GM23338 (cell line): ENCODE measurements around the gene DPF1. TPM values are rescaled to one million over a fixed set of nuclear protein-coding genes. Genes with fewer than 3 reads are reported as not detected.

Source experiments
- ATAC-seq: fragments of 200-7000 bp; cut with Tn5 transposase; 3 replicates; pipeline ENCODE4 v1.9.1; 2020
- DNase-seq: peaks from one replicate; pipeline ENCODE4 v3.0.0-alpha.2; 2015; ENCODE audit warnings: low spot score
- H2AFZ ChIP-seq: fragments of 200-600 bp; sonication (generic); 2 replicates; pipeline ENCODE4 v1.8.0; 2016; ENCODE audit warnings: antibody characterized with exemption, mild to moderate bottlenecking, moderate library complexity
- H3F3A ChIP-seq: fragments of 200-600 bp; sonication (generic); replicated peaks from 2 replicates; pipeline ENCODE4 v1.8.0; 2017; ENCODE audit warnings: antibody characterized with exemption, mixed run types, low read depth
- H3K27ac ChIP-seq: fragments of 200-600 bp; sonication (generic); 2 replicates; pipeline ENCODE4 v1.6.1; 2016; ENCODE audit warnings: low read depth
- H3K27me3 ChIP-seq: fragments of 200-600 bp; sonication (generic); 2 replicates; pipeline ENCODE4 v1.8.0; 2016; ENCODE audit warnings: mild to moderate bottlenecking, mixed run types, moderate library complexity; ENCODE audit not compliant: insufficient read depth
- H3K36me3 ChIP-seq: fragments of 200-600 bp; sonication (generic); 2 replicates; pipeline ENCODE4 v1.8.0; 2016; ENCODE audit warnings: mild to moderate bottlenecking; ENCODE audit not compliant: insufficient read depth
- H3K4me1 ChIP-seq: fragments of 200-600 bp; sonication (generic); 2 replicates; pipeline ENCODE4 v1.8.0; 2016; ENCODE audit warnings: mild to moderate bottlenecking, moderate library complexity; ENCODE audit not compliant: insufficient read depth
- H3K4me2 ChIP-seq: fragments of 200-600 bp; sonication (generic); 2 replicates; pipeline ENCODE4 v1.7.1; 2017; ENCODE audit warnings: mixed run types
- H3K4me3 ChIP-seq: fragments of 200-600 bp; sonication (generic); 2 replicates; pipeline ENCODE4 v1.6.1; 2016; ENCODE audit warnings: mixed run types
- H3K79me2 ChIP-seq: fragments of 200-600 bp; sonication (generic); replicated peaks from 2 replicates; pipeline ENCODE4 v1.8.0; 2017; ENCODE audit warnings: mild to moderate bottlenecking; ENCODE audit not compliant: insufficient read depth
- H3K9me2 ChIP-seq: fragments of 200-600 bp; sonication (generic); 2 replicates; pipeline ENCODE4 v1.8.0; 2017; ENCODE audit not compliant: insufficient read depth
- H4K20me1 ChIP-seq: fragments of 200-600 bp; sonication (generic); replicated peaks from 2 replicates; pipeline ENCODE4 v1.8.0; 2017; ENCODE audit warnings: mild to moderate bottlenecking; ENCODE audit not compliant: insufficient read depth
- H3K27ac Mint-ChIP-seq: 2 replicates; pipeline ENCODE4 v1.8.0; 2020; ENCODE audit warnings: inconsistent platforms, mild to moderate bottlenecking, moderate library complexity, mixed read lengths
- H3K27me3 Mint-ChIP-seq: 3 replicates; pipeline ENCODE4 v1.8.0; 2022; ENCODE audit warnings: low read depth, mild to moderate bottlenecking, moderate library complexity, mixed read lengths, inconsistent platforms; ENCODE audit not compliant: insufficient read depth, poor library complexity
- H3K36me3 Mint-ChIP-seq: 3 replicates; pipeline ENCODE4 v1.8.0; 2021; ENCODE audit warnings: low read depth, mild to moderate bottlenecking, inconsistent platforms, moderate library complexity, mixed read lengths
- H3K4me1 Mint-ChIP-seq: 3 replicates; pipeline ENCODE4 v1.8.0; 2020; ENCODE audit warnings: mild to moderate bottlenecking, inconsistent platforms, mixed read lengths
- H3K4me3 Mint-ChIP-seq: 3 replicates; pipeline ENCODE4 v1.8.0; 2021; ENCODE audit warnings: moderate library complexity, mild to moderate bottlenecking, inconsistent platforms, mixed read lengths
- H3K9me3 Mint-ChIP-seq: 3 replicates; pipeline ENCODE4 v1.8.0; 2020; ENCODE audit warnings: moderate library complexity, mild to moderate bottlenecking, inconsistent platforms, mixed read lengths
- CREB1 ChIP-seq: fragments of 250-450 bp; sonication (Bioruptor Pico); IDR thresholded peaks from 2 replicates; pipeline ENCODE4 v1.5.0; 2020; ENCODE audit warnings: low read depth, mild to moderate bottlenecking, moderate library complexity
- EZH2 ChIP-seq: fragments of 200-600 bp; sonication (generic); IDR thresholded peaks from one replicate; pipeline ENCODE4 v1.8.0; 2017; ENCODE audit warnings: antibody characterized with exemption, mild to moderate bottlenecking, low read depth; ENCODE audit not compliant: unreplicated experiment
- EZH2phosphoT487 ChIP-seq: fragments of 200-600 bp; sonication (generic); IDR thresholded peaks from one replicate; pipeline ENCODE4 v1.8.1; 2018; ENCODE audit warnings: antibody characterized with exemption; ENCODE audit not compliant: unreplicated experiment
- JUNB ChIP-seq: IDR thresholded peaks from one replicate; pipeline ENCODE4 v1.6.1; 2016; ENCODE audit warnings: antibody characterized with exemption; ENCODE audit not compliant: unreplicated experiment
- POLR2AphosphoS5 ChIP-seq: IDR thresholded peaks from 2 replicates; pipeline ENCODE4 v1.6.1; 2016; ENCODE audit warnings: antibody characterized with exemption, low read depth
- STAT1 ChIP-seq: IDR thresholded peaks from one replicate; pipeline ENCODE4 v1.6.1; 2016; ENCODE audit warnings: antibody characterized with exemption; ENCODE audit not compliant: unreplicated experiment
- ZNF114 ChIP-seq: fragments of 250-450 bp; sonication (Bioruptor Pico); IDR thresholded peaks from 2 replicates; pipeline ENCODE4 v1.5.0; 2020; ENCODE audit warnings: mild to moderate bottlenecking, moderate library complexity
- ZNF331 ChIP-seq: fragments of 250-450 bp; sonication (Bioruptor Pico); IDR thresholded peaks from 2 replicates; pipeline ENCODE4 v1.5.0; 2020; ENCODE audit warnings: low read depth, mild to moderate bottlenecking, moderate library complexity
- polyA plus RNA-seq: library from polyadenylated mRNA; unstranded; fragments of >200 nt; fragmentation: Nextera tagmentation; extraction: Ambion mirVana; gene quantifications from 2 replicates; pipeline ENCODE4 v1.2.1, GENCODE V29; 2016
- total RNA-seq: library from RNA; depleted of rRNA; stranded (reverse); fragments of >200 nt; shearing (Covaris generic); gene quantifications from 2 replicates; pipeline ENCODE4 v1.2.3, GENCODE V29; 2014
- TF ChIP-seq, protein P1 (sequence below), 2 experiments: fragments of 200-600 bp in 1 of 2; sonication (generic) in 1 of 2; conservative IDR thresholded peaks; 2 replicates each; pipeline versions ENCODE4 v1.5.1 to v1.6.1; 2016 to 2017; ENCODE audit warnings: antibody characterized with exemption in 2 of 2, low read depth in 2 of 2, mild to moderate bottlenecking in 2 of 2, moderate library complexity in 1 of 2
- TF ChIP-seq, protein P2 (sequence below): IDR thresholded peaks from 2 replicates; pipeline ENCODE4 v1.6.1; 2016; ENCODE audit warnings: antibody characterized with exemption
- TF ChIP-seq, protein P3 (sequence below): fragments of 250-450 bp; sonication (Bioruptor Pico); IDR thresholded peaks from 2 replicates; pipeline ENCODE4 v1.5.0; 2020; ENCODE audit warnings: mild to moderate bottlenecking, moderate library complexity

Gene DPF1
- total and polyA plus RNA-seq, 2 experiments from 2014 or later, result 8.3 to 11.7 TPM

DNA sequence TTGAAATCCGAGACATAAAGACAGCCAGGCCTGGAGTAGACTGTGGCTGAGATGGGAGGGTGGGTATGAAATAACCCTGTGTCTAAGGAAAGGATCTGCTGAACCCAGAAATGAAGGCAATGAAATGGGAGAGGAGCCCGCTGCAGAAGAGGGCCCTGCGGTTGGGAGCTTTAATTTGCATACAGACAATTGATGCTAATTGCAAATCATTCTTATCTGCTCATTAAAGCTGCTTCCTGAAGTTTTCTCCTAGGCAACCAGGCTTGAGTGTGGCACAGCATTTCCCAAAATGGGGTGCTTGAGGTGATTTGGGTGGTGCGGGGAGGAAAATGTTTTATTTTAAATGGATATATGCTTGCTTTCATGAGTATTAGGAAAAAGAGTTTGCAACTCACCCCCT lies 55.4 kb downstream of the DPF1 start (continued):
- TF ChIP-seq EZH2 (no peak), ZNF331 (no peak), CREB1 (no peak), JUNB (no peak)
- TF ChIP-seq, protein P1, sequence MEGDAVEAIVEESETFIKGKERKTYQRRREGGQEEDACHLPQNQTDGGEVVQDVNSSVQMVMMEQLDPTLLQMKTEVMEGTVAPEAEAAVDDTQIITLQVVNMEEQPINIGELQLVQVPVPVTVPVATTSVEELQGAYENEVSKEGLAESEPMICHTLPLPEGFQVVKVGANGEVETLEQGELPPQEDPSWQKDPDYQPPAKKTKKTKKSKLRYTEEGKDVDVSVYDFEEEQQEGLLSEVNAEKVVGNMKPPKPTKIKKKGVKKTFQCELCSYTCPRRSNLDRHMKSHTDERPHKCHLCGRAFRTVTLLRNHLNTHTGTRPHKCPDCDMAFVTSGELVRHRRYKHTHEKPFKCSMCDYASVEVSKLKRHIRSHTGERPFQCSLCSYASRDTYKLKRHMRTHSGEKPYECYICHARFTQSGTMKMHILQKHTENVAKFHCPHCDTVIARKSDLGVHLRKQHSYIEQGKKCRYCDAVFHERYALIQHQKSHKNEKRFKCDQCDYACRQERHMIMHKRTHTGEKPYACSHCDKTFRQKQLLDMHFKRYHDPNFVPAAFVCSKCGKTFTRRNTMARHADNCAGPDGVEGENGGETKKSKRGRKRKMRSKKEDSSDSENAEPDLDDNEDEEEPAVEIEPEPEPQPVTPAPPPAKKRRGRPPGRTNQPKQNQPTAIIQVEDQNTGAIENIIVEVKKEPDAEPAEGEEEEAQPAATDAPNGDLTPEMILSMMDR (conservative IDR thresholded peaks at IDR 0.05; ENCODE audit: low read depth in 2 of 2), result no peak

DNA sequence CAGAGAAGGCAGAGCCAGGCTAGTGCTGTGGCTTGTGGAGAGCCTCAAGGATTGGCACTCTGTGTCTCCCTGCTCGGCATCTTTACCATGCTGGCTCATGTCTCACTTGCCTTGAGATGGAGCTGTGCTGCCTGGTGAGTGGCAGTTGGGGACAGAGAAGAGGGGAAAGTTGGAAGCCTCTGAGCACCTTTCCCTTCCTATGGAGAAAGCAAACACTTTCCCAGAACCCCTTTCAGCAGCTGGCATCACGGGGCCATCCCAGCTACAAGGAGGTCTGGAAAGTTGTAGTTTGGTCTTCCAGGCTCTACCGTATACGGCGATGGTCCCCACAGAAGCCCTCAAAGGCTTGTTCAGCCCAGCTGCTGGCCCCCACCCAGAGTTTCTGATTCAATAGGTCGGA lies 58.7 kb downstream of the DPF1 start:
- no peak for DNase-seq
- Histone ChIP-seq H3K4me3 (no peak overlapping the region), H3F3A (no peaks in the 10 kb centered on the region), H3K36me3 (peaks cover 3% of the 10 kb centered on the region), H3K27ac (no peak overlapping the region; the same call in 1 of the 2 replicates), H3K4me2 (no peak overlapping the region), H3K9me2 (no peaks in the 10 kb centered on the region), H4K20me1 (no peaks in the 10 kb centered on the region; the same call in 1 of the 2 replicates), H3K4me1 (peaks cover 17% of the 10 kb centered on the region), H2AFZ (no peak overlapping the region), H3K27me3 (no peaks in the 10 kb centered on the region), H3K79me2 (no peaks in the 10 kb centered on the region)
- Mint-ChIP-seq H3K27me3 (peaks cover 19% of the 10 kb centered on the region), H3K27ac (peak overlapping the region; percentile 81; the same call in 1 of the 2 replicates), H3K36me3 (peaks cover 47% of the 10 kb centered on the region), H3K4me1 (peaks cover 17% of the 10 kb centered on the region; the same call in 2 of the 3 replicates), H3K4me3 (no peak overlapping the region), H3K9me3 (peaks cover 20% of the 10 kb centered on the region)
- no peak for ATAC-seq
- TF ChIP-seq, protein P1 (conservative IDR thresholded peaks at IDR 0.05; ENCODE audit: low read depth in 2 of 2), result no peak
- no peak for TF ChIP-seq CREB1
- TF ChIP-seq, protein P2, sequence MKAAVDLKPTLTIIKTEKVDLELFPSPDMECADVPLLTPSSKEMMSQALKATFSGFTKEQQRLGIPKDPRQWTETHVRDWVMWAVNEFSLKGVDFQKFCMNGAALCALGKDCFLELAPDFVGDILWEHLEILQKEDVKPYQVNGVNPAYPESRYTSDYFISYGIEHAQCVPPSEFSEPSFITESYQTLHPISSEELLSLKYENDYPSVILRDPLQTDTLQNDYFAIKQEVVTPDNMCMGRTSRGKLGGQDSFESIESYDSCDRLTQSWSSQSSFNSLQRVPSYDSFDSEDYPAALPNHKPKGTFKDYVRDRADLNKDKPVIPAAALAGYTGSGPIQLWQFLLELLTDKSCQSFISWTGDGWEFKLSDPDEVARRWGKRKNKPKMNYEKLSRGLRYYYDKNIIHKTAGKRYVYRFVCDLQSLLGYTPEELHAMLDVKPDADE, result no peak
- TF ChIP-seq EZH2, result no peak
- TF ChIP-seq STAT1, result no peak
- no peak for TF ChIP-seq JUNB
- TF ChIP-seq, protein P3, sequence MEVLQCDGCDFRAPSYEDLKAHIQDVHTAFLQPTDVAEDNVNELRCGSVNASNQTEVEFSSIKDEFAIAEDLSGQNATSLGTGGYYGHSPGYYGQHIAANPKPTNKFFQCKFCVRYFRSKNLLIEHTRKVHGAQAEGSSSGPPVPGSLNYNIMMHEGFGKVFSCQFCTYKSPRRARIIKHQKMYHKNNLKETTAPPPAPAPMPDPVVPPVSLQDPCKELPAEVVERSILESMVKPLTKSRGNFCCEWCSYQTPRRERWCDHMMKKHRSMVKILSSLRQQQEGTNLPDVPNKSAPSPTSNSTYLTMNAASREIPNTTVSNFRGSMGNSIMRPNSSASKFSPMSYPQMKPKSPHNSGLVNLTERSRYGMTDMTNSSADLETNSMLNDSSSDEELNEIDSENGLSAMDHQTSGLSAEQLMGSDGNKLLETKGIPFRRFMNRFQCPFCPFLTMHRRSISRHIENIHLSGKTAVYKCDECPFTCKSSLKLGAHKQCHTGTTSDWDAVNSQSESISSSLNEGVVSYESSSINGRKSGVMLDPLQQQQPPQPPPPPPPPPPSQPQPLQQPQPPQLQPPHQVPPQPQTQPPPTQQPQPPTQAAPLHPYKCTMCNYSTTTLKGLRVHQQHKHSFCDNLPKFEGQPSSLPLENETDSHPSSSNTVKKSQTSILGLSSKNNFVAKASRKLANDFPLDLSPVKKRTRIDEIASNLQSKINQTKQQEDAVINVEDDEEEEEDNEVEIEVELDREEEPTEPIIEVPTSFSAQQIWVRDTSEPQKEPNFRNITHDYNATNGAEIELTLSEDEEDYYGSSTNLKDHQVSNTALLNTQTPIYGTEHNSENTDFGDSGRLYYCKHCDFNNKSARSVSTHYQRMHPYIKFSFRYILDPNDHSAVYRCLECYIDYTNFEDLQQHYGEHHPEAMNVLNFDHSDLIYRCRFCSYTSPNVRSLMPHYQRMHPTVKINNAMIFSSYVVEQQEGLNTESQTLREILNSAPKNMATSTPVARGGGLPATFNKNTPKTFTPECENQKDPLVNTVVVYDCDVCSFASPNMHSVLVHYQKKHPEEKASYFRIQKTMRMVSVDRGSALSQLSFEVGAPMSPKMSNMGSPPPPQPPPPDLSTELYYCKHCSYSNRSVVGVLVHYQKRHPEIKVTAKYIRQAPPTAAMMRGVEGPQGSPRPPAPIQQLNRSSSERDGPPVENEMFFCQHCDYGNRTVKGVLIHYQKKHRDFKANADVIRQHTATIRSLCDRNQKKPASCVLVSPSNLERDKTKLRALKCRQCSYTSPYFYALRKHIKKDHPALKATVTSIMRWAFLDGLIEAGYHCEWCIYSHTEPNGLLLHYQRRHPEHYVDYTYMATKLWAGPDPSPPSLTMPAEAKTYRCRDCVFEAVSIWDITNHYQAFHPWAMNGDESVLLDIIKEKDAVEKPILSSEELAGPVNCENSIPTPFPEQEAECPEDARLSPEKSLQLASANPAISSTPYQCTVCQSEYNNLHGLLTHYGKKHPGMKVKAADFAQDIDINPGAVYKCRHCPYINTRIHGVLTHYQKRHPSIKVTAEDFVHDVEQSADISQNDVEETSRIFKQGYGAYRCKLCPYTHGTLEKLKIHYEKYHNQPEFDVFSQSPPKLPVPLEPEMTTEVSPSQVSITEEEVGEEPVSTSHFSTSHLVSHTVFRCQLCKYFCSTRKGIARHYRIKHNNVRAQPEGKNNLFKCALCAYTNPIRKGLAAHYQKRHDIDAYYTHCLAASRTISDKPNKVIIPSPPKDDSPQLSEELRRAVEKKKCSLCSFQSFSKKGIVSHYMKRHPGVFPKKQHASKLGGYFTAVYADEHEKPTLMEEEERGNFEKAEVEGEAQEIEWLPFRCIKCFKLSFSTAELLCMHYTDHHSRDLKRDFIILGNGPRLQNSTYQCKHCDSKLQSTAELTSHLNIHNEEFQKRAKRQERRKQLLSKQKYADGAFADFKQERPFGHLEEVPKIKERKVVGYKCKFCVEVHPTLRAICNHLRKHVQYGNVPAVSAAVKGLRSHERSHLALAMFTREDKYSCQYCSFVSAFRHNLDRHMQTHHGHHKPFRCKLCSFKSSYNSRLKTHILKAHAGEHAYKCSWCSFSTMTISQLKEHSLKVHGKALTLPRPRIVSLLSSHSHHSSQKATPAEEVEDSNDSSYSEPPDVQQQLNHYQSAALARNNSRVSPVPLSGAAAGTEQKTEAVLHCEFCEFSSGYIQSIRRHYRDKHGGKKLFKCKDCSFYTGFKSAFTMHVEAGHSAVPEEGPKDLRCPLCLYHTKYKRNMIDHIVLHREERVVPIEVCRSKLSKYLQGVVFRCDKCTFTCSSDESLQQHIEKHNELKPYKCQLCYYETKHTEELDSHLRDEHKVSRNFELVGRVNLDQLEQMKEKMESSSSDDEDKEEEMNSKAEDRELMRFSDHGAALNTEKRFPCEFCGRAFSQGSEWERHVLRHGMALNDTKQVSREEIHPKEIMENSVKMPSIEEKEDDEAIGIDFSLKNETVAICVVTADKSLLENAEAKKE, result no peak
- TF ChIP-seq ZNF331, result no peak
- TF ChIP-seq POLR2AphosphoS5, result no peak
- TF ChIP-seq ZNF114 (CRISPR knock-in tag), result no peak
- no peak for TF ChIP-seq EZH2phosphoT487
